Measurements from ENCODE around the gene CLCA2. TPM values are rescaled to one million over a fixed set of nuclear protein-coding genes. Genes with fewer than 3 reads are reported as not detected.

Gene CLCA2
- total and polyA plus RNA-seq, 2 donors (not counting 3 experiments of a cell fraction or from before 2014, with no cell fraction given), result 0.01 to 0.11 TPM

DNA sequence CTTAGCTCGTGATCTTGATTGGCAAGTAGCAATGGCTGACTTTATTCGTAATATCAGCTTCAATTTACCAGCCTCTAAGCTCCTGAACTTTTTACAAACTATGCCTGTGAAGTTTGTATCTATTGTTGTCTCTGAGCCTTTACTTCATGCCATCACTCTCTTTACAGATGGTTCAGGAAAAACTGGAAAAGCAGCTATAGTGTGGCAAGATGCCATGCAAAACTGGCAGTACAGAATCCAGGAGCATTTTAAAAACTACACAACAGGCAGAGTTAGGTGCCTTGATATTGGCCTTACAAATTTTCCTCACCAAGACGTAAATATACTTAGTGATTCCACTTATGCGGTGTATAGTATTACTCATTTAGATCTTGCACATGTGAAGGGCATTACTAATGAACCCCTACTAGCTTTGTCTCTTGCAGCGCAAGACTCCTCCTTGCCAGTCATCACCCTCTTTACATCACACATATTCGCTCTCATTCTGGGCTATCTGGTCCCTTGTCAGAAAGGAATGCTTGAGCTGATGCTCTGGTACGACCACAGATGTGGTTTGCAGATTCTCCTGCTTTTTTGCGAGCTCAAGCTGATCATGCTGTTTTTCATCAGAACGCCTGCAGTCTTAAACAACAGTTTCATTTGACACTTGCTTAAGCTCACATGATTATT, 81.1 kb downstream of the CLCA2 start:
- Histone ChIP-seq H3K4me3 (replicated peaks in 1 of 3; ENCODE audit: insufficient read depth in 1 of 3, low read depth in 1 of 3, low read length in 3 of 3) (no peak overlapping the region), H3K9me3 (replicated peaks; ENCODE audit: control insufficient read depth, insufficient read depth, low read length) (no peaks in the 10 kb centered on the region), H3K36me3 (ENCODE audit: control insufficient read depth in 2 of 2, extremely low read depth in 1 of 2, insufficient read depth in 2 of 2, low read length in 2 of 2) (no peaks in the 10 kb centered on the region), H3K27me3 (ENCODE audit: control insufficient read depth in 2 of 2, insufficient read depth in 2 of 2, low read length in 2 of 2) (peaks cover 0 to 3% of the 10 kb centered on the region in 2 experiments), H3K9ac (replicated peaks; ENCODE audit: extremely low read depth, insufficient read depth, low read length) (no peak overlapping the region), H3K4me2 (ENCODE audit: insufficient read depth, low read length) (no peak overlapping the region), H3K79me2 (ENCODE audit: control insufficient read depth, insufficient read depth, low read length) (no peaks in the 10 kb centered on the region), H3K27ac (ENCODE audit: insufficient read depth, low read depth, low read length) (no peak overlapping the region), H3K9me1 (replicated peaks; ENCODE audit: control insufficient read depth, extremely low read depth, insufficient read depth, low read length) (no peaks in the 10 kb centered on the region), H3K4me1 (ENCODE audit: control insufficient read depth, extremely low read depth, insufficient read depth, low read length) (no peaks in the 10 kb centered on the region), H4K20me1 (replicated peaks; ENCODE audit: control insufficient read depth, extremely low read depth, insufficient read depth, low read length) (no peaks in the 10 kb centered on the region), H2AFZ (ENCODE audit: low read depth, low read length) (no peak overlapping the region)
- POLR2A ChIA-PET, result no interaction called here
- BruUV-seq (replicated peaks), result no TSS peak
- intact Hi-C loops (cut with micrococcal nuclease), result loop anchor here (5.0 kb wide), 1 partner anchor 108 kb away; the partner anchor contains the start of gene ODF2L
- DNase-seq (ENCODE audit: low read depth, low spot score) (no peak), FAIRE-seq (no peak)
- dilution Hi-C loops (cut with MboI; ENCODE audit: extremely low pct_ligation_motif_present, low sequenced_read_pairs), result no loop called here
- CTCF ChIA-PET, result interaction anchor here (1.0 to 9.9 kb wide), 10 partner anchors 10 to 237 kb away, joined by 3 to 85 read pairs (median 3); no protein-coding TSS in a partner anchor
- TF ChIP-seq, protein P1, sequence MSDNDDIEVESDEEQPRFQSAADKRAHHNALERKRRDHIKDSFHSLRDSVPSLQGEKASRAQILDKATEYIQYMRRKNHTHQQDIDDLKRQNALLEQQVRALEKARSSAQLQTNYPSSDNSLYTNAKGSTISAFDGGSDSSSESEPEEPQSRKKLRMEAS (IDR thresholded peaks at IDR 0.05; ENCODE audit: insufficient read depth, insufficient read length), result no peak
- TF ChIP-seq JUN (IDR thresholded peaks at IDR 0.05; ENCODE audit: borderline replicate concordance, insufficient read depth, insufficient read length, low read depth) (no peak), POLR2AphosphoS5 (IDR thresholded peaks at IDR 0.05; ENCODE audit: insufficient read depth, low read depth, low read length) (no peak), FOS (IDR thresholded peaks at IDR 0.05; ENCODE audit: borderline replicate concordance, insufficient read depth, low read length) (no peak)

DNA sequence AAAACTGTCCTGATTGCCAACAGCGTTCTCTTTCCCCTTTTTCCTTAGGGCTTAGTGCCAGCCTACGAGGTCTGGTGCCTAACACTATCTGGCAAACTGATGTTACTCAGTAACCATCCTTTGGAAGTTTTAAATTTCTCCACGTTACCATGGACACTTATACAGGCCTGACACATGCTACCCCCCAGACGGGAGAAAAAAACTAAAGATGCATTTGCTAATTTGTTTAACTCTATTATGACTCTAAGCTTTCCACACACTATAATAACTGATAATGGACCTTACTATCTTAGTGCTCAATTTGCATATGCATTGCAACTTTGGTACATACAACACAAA, 81.6 kb downstream of the CLCA2 start:
- intact Hi-C loops (cut with micrococcal nuclease) (no loop called here), dilution Hi-C loops (cut with MboI; ENCODE audit: extremely low pct_ligation_motif_present, low sequenced_read_pairs) (no loop called here)
- no peaks in the 10 kb centered on the region for H4K20me1 ChIP-seq (replicated peaks; ENCODE audit: control insufficient read depth, extremely low read depth, insufficient read depth, low read length)
- peaks cover 0 to 3% of the 10 kb centered on the region in 2 experiments for H3K27me3 ChIP-seq (ENCODE audit: control insufficient read depth in 2 of 2, insufficient read depth in 2 of 2, low read length in 2 of 2)
- FAIRE-seq, result no peak
- H3K79me2 ChIP-seq (ENCODE audit: control insufficient read depth, insufficient read depth, low read length), result no peaks in the 10 kb centered on the region
- ChIA-PET POLR2A (no interaction called here), CTCF (interaction anchor here (1.1 to 9.9 kb wide), 6 partner anchors 10 to 126 kb away, joined by 3 to 85 read pairs (median 4); no protein-coding TSS in a partner anchor)
- no peak overlapping the region for H3K27ac ChIP-seq (ENCODE audit: insufficient read depth, low read depth, low read length)
- no peak overlapping the region for H2AFZ ChIP-seq (ENCODE audit: low read depth, low read length)
- no peaks in the 10 kb centered on the region for H3K9me3 ChIP-seq (replicated peaks; ENCODE audit: control insufficient read depth, insufficient read depth, low read length)
- H3K4me3 ChIP-seq (replicated peaks in 1 of 3; ENCODE audit: insufficient read depth in 1 of 3, low read depth in 1 of 3, low read length in 3 of 3), result no peak overlapping the region
- H3K4me2 ChIP-seq (ENCODE audit: insufficient read depth, low read length), result no peak overlapping the region
- DNase-seq (ENCODE audit: low read depth, low spot score), result no peak
- BruUV-seq (replicated peaks), result no TSS peak
- H3K9me1 ChIP-seq (replicated peaks; ENCODE audit: control insufficient read depth, extremely low read depth, insufficient read depth, low read length), result no peaks in the 10 kb centered on the region
- H3K36me3 ChIP-seq (ENCODE audit: control insufficient read depth in 2 of 2, extremely low read depth in 1 of 2, insufficient read depth in 2 of 2, low read length in 2 of 2), result no peaks in the 10 kb centered on the region
- TF ChIP-seq POLR2A (IDR thresholded peaks at IDR 0.05; ENCODE audit: low read depth, low read length) (no peak), MYC (IDR thresholded peaks at IDR 0.05; ENCODE audit: low read depth, low read length) (no peak)
- TF ChIP-seq, protein P2, sequence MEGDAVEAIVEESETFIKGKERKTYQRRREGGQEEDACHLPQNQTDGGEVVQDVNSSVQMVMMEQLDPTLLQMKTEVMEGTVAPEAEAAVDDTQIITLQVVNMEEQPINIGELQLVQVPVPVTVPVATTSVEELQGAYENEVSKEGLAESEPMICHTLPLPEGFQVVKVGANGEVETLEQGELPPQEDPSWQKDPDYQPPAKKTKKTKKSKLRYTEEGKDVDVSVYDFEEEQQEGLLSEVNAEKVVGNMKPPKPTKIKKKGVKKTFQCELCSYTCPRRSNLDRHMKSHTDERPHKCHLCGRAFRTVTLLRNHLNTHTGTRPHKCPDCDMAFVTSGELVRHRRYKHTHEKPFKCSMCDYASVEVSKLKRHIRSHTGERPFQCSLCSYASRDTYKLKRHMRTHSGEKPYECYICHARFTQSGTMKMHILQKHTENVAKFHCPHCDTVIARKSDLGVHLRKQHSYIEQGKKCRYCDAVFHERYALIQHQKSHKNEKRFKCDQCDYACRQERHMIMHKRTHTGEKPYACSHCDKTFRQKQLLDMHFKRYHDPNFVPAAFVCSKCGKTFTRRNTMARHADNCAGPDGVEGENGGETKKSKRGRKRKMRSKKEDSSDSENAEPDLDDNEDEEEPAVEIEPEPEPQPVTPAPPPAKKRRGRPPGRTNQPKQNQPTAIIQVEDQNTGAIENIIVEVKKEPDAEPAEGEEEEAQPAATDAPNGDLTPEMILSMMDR (IDR thresholded peaks at IDR 0.05; ENCODE audit: extremely low read depth in 1 of 2, insufficient read depth in 1 of 2, low read depth in 1 of 2, low read length in 2 of 2), result no peak
- no peak overlapping the region for H3K9ac ChIP-seq (replicated peaks; ENCODE audit: extremely low read depth, insufficient read depth, low read length)
- H3K4me1 ChIP-seq (ENCODE audit: control insufficient read depth, extremely low read depth, insufficient read depth, low read length), result no peaks in the 10 kb centered on the region
